GM21515 (cell line): ENCODE measurements around the gene DSCAM.

Experiments used
- ATAC-seq: cut with Tn5 transposase; IDR thresholded peaks from one replicate; pipeline ENCODE4 v1.9.1; 2021; ENCODE audit not compliant: unreplicated experiment

Gene DSCAM

GRCh38 chr21:40671716-40672115 lies 175.2 kb downstream of the DSCAM start:
- ATAC-seq: no peak

GRCh38 chr21:40668555-40669275 lies 178.2 kb downstream of the DSCAM start:
- ATAC-seq: no peak

DNA sequence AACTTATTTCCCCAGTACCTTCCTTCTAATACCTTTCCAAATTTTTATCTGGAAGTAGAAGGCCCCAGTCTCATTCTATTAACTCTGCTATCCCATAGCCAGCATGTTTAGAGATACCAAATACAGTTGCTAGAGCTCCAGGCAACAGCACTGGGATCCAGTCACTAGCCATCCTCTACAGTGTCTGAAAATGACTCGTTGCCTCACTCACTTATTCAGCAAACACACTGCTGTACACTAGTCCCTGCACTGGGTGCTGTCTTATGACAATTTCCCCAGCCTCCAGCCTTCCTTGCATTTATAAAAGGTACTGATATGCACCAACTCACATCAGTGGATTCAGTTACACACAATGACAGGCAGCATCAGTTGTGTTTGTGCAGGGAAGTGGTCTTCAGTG lies 179.0 kb downstream of the DSCAM start:
- no peak for ATAC-seq

- no peak for ATAC-seq
These were observed 184.1 kb downstream of the DSCAM start for GRCh38 chr21:40662889-40663288.

DNA sequence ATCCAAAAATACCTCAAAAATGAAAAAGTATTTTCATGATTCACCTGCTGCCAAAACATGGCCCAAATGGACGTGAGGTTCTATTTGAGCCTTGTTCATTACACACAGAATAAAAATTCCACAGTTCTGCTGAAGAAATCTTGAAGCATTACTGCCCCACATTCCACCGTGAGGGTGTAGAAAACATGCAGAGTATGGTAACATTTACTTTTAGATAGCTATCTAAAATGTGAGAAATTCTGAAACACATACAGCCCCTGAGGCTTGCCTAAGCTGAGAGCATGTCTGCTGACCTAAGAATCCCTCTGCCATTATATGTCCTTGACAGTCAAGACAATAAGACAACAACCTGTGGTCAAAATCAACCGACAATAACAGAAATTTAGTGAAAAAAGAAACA lies 186.5 kb downstream of the DSCAM start:
- no peak for ATAC-seq

GRCh38 chr21:40658311-40658710 lies 188.6 kb downstream of the DSCAM start:
- ATAC-seq: no peak

DNA sequence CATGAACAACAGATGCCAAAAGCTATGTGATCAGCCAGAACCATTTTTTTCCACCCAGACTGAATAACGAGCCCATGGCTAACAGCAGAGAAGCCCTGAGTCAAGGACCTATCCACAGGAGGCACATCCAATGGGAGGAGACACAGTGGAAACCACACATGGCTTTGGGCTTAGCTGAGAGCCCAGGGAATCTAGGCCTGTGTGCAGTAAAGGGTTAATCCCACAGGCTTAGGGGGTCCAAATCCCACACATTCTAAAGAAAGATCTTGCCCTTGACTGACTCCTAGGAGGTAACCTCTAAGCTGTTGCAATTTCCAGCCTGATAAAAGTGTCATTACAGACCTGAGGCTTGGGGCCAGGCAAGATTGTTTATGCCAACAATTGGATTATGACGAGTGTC lies 194.5 kb downstream of the DSCAM start:
- ATAC-seq: no peak

- no peak for ATAC-seq
These were observed 199.3 kb downstream of the DSCAM start for GRCh38 chr21:40647706-40648105.

DNA sequence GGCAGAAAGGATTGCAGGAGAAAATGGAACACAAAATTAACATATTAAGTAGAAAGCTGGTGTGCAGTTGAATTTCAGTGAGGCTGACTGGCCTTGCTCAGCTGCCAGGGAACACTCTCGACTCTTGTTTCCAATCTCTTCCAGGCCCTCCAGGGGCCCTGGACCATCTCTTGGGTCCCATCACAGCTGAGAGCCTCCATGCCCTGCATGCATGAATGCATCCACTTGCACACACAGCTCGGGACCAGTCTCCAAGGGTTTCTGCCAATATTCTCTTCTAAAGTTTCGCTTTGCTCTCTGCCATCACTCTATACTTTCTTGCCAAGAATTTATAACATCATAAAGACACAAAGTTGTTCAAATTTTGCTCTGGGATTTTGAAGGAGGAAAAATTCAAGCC lies 200.3 kb downstream of the DSCAM start:
- ATAC-seq: no peak

DNA sequence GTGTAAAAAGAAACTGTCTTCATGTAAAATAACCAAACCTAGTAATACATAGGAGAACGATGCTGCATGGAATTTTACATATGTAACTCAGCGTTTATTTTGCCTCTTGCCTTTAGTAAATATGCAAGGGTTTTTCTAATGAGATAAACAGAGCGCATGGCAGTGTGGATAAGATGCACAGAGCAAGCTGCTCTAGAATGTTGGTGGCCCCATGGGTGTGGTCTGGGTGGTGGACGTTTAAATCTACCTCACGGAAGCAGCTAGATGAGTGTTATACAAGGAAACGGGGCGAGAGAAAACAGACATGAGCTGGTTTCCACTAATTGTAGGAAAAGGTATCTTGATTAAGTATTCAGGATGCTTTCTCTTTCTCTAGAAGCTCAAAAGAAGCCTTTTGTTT lies 205.9 kb downstream of the DSCAM start:
- no peak for ATAC-seq

DNA sequence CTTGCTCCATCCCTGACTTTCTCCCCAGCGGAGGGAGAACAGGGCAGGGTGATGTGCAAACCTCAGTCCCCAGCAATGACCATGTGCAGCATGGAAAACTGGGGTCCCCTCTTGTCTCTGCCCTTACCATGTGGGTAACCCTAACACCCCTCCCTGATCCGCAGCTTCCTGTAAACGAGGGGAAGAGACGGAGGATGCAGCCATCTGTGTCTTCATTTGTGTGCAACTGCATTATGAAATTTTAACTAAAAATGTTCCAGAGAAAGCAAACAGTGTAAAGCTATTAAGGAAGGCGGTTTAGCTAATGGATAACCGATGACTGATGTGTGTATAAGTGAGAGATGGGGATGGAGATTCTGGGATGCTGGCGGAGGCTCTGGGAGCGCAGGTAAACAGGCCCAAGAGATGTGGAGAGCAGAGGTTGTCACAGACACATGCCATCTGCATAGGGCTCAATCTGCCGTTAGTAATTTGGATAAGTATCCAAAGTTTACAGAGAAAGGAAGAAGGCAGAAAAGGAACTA lies 206.6 kb downstream of the DSCAM start:
- ATAC-seq: no peak

- ATAC-seq: no peak
These were observed 207.3 kb downstream of the DSCAM start for GRCh38 chr21:40639616-40640194.

DNA sequence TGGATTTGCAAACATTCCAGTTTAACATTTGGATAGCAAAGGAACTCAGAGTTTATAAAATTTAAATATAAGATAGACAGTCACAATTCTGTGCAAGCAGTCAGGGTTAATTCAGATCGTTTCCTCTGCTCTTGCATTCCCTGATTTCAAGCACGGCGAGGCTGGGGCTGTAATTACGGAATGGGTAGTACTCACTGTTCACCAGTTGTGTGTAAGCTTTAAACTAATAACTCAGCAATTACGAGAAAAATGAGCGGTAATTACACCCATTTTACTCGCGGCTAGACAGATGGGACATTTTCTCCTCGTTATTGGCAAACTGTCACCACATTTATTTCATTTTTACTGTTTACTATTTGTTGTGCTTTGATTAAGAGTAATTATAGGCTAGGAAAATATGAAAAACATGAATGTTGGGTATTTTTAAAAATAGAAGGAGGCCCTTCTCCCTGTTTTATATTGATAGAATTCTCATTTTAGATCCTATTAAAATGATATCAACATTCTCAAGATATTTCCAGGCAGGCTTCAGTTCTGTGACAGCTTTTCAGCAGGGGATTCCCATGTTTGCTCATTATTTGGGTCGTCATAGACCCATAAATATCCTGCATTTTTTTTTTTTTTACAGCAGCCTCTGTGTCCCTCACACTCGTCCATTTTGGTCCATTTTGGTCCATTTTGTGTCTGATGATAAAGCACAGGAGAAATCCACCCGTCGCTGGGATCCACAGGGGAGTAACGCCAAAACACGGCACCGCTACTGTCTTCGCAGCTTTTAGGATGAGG lies 208.3 kb downstream of the DSCAM start:
- no peak for ATAC-seq

GRCh38 chr21:40636026-40636425 lies 210.9 kb downstream of the DSCAM start:
- no peak for ATAC-seq

GRCh38 chr21:40635391-40635790 lies 211.6 kb downstream of the DSCAM start:
- ATAC-seq: no peak

DNA sequence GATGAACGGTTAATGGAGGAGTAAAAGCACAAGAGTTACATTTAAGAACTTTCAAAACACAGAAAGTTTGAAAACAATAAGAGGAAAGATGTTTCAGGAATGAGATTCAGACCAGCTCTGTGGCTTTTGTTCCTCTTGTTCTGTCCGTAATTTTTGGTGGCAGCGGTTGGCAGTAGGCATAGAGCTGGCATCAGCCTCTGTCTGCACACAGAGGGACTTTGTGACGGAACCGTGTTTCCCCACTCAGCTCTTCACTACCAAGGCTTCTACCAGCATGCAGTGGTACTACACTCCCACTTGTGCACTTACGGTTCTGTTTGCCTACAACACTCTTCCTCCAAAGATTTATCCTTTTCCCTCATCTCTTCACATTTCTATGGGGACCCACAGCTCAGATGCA lies 212.8 kb downstream of the DSCAM start:
- ATAC-seq: no peak

DNA sequence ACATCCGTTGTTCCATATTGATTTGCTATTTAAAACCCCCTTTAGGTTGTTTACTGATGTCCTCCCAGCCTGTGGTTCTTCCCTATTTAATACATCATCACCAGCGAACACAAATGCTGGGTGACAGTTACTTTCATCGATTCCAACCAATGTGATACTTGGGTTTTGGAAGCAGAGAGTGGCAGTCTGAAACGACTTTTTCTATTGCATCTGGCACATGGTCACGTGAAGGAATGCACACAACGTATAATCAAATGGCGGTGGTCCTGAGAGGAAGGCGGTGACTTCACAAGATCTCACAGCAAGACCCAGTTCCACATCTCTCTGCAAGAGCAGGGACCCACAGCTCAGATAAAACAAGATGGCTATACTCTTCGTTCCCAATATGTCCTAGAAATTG lies 213.9 kb downstream of the DSCAM start:
- ATAC-seq: no peak

- no peak for ATAC-seq
These were observed 215.7 kb downstream of the DSCAM start for GRCh38 chr21:40631211-40631610.

GRCh38 chr21:40625991-40626390 lies 221.0 kb downstream of the DSCAM start:
- no peak for ATAC-seq

GRCh38 chr21:40623528-40623927 lies 223.4 kb downstream of the DSCAM start:
- no peak for ATAC-seq

DNA sequence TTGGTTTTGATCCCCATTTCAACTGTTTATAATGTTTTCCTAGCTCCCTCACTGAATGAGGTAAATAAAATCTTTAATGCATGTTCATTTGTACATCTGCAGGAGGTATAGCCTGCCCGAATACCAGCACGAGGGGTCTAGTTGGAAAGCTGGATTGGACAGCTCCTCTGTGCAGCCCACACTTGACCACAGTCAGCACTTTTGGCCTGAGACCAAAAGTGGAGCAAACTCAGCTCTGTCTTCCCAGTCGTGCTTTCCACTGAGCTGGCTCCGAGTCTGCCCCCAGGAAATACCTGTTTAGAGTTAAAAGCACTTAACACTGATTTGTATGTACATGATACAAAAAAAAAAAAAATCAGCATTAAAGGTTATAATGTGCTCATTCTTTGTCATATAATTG lies 224.4 kb downstream of the DSCAM start:
- ATAC-seq: no peak
